C4-2B (cell line): ENCODE data around the gene AOAH.

Source experiments
- CTCF ChIP-seq: fragments of 450-650 bp; conservative IDR thresholded peaks from 2 replicates; pipeline ENCODE4 v1.5.1; 2017; ENCODE audit warnings: mild to moderate bottlenecking
- ZFX ChIP-seq: fragments of 450-650 bp; IDR thresholded peaks from 2 replicates; pipeline ENCODE4 v1.6.1; 2017

- TF ChIP-seq CTCF (no peak), ZFX (no peak)
Measured at GRCh38 chr7:36763132-36763816, 39.0 kb upstream of the AOAH start.
